Measurements from ENCODE around the gene MFRP. TPM values are rescaled to one million over a fixed set of nuclear protein-coding genes. Genes with fewer than 3 reads are reported as not detected.

MFRP gene
- total RNA-seq, 1 donor from 2014 or later: not detected

DNA sequence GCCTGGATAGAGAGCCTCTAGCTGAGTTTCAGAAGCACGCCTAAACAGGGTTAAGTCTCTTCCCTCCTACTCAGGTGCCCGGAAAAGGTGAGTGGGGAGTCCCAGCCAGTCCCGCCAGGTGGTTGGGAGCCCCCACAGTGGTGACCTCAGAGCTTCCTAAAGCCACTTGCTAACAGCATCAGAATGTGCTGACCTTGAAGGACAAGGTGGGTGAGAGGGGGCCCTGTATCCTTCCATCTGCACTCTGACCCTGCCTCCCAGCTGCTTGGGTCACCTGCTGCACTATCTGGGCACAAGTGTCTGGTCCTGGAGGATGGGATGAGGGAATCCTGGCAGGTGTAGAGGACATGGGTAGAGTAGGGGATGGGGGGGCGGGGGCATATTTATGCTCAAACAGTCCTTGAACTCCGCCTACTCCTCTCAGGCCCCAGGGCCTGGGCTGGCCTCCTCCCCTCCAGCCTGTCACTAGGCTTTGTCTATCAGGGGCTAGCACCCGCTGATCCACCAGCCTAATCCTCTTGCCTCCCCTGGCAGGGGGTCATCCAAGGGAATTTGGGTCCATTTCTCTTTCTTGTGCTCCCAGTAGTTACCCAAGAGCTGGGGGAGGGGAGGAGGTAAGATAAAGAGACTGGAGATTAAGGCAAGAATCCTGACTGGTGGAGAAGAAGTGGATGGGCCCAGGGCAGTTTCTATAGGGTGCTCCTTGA lies 31.6 kb upstream of the MFRP start:
- TF ChIP-seq EZH2 (IDR thresholded peaks at IDR 0.05; ENCODE audit: insufficient read depth, low read length) (no peak), CTCF (IDR thresholded peaks at IDR 0.05; ENCODE audit: insufficient read depth, low read depth, low read length) (no peak)
- Mint-ChIP-seq H3K9me3 (ENCODE audit: unreplicated experiment) (peaks cover 2% of the 10 kb centered on the region), H3K27me3 (ENCODE audit: low read depth, unreplicated experiment) (peaks cover 5% of the 10 kb centered on the region), H3K4me3 (ENCODE audit: unreplicated experiment) (no peak overlapping the region), H3K36me3 (ENCODE audit: low read depth, unreplicated experiment) (no peaks in the 10 kb centered on the region), H3K27ac (ENCODE audit: unreplicated experiment) (no peak overlapping the region), H3K4me1 (ENCODE audit: low read depth, unreplicated experiment) (peaks cover 16% of the 10 kb centered on the region)
- H3K27me3 ChIP-seq (ENCODE audit: insufficient read depth, low read length): peaks cover 2% of the 10 kb centered on the region
- H3K79me2 ChIP-seq (ENCODE audit: insufficient read depth, low read length): no peaks in the 10 kb centered on the region
- no peaks in the 10 kb centered on the region for H3K9me3 ChIP-seq (ENCODE audit: insufficient read depth, low read depth, low read length)
- H4K20me1 ChIP-seq (ENCODE audit: insufficient read depth, low read length): no peaks in the 10 kb centered on the region
- no peak overlapping the region for H3K27ac ChIP-seq (ENCODE audit: low read depth, low read length)
- FAIRE-seq (no peak), DNase-seq (ENCODE audit: low read depth) (no peak)
- H3K4me3 ChIP-seq (ENCODE audit: insufficient read depth, low read depth, low read length): no peak overlapping the region
- H3K4me1 ChIP-seq (ENCODE audit: insufficient read depth, low read length): peaks cover 30% of the 10 kb centered on the region
- no peak overlapping the region for H3K9ac ChIP-seq (ENCODE audit: low read length)
- H2AFZ ChIP-seq (ENCODE audit: low read depth, low read length): no peak overlapping the region
- no peak overlapping the region for H3K4me2 ChIP-seq (ENCODE audit: low read length)
- H3K36me3 ChIP-seq (ENCODE audit: insufficient read depth, low read length): no peaks in the 10 kb centered on the region

- H3K36me3 ChIP-seq (ENCODE audit: insufficient read depth, low read length): no peaks in the 10 kb centered on the region
- no peak for FAIRE-seq
- no peaks in the 10 kb centered on the region for H3K79me2 ChIP-seq (ENCODE audit: insufficient read depth, low read length)
- Mint-ChIP-seq H3K27ac (ENCODE audit: unreplicated experiment) (no peak overlapping the region), H3K4me1 (ENCODE audit: low read depth, unreplicated experiment) (peaks cover 16% of the 10 kb centered on the region), H3K27me3 (ENCODE audit: low read depth, unreplicated experiment) (peaks cover 5% of the 10 kb centered on the region), H3K36me3 (ENCODE audit: low read depth, unreplicated experiment) (no peaks in the 10 kb centered on the region), H3K4me3 (ENCODE audit: unreplicated experiment) (no peak overlapping the region), H3K9me3 (ENCODE audit: unreplicated experiment) (peaks cover 2% of the 10 kb centered on the region)
- H3K27me3 ChIP-seq (ENCODE audit: insufficient read depth, low read length): peaks cover 2% of the 10 kb centered on the region
- no peak for DNase-seq (ENCODE audit: low read depth)
- no peak overlapping the region for H2AFZ ChIP-seq (ENCODE audit: low read depth, low read length)
- H3K4me3 ChIP-seq (ENCODE audit: insufficient read depth, low read depth, low read length): no peak overlapping the region
- peaks cover 30% of the 10 kb centered on the region for H3K4me1 ChIP-seq (ENCODE audit: insufficient read depth, low read length)
- H4K20me1 ChIP-seq (ENCODE audit: insufficient read depth, low read length): no peaks in the 10 kb centered on the region
- TF ChIP-seq CTCF (IDR thresholded peaks at IDR 0.05; ENCODE audit: insufficient read depth, low read depth, low read length) (no peak), EZH2 (IDR thresholded peaks at IDR 0.05; ENCODE audit: insufficient read depth, low read length) (no peak)
- H3K9me3 ChIP-seq (ENCODE audit: insufficient read depth, low read depth, low read length): no peaks in the 10 kb centered on the region
- no peak overlapping the region for H3K9ac ChIP-seq (ENCODE audit: low read length)
- no peak overlapping the region for H3K4me2 ChIP-seq (ENCODE audit: low read length)
- H3K27ac ChIP-seq (ENCODE audit: low read depth, low read length): no peak overlapping the region
These were observed 30.8 kb upstream of the MFRP start for GRCh38 chr11:119377112-119377901.

Data from astrocyte (in vitro differentiated cells and primary cell).